Ecto neural progenitor cell (in vitro differentiated cells): ENCODE measurements around the gene APC2.
A peak's percentile ranks its signal among the peaks of the same experiment; 100 is the strongest.

Experiments used
- DNase-seq: peaks from one replicate; pipeline ENCODE4 v3.0.0-alpha.2; 2018; ENCODE audit warnings: low spot score

The APC2 gene

GRCh38 chr19:1481893-1482360 is 32.0 kb downstream of the APC2 start:
- no peak for DNase-seq

DNA sequence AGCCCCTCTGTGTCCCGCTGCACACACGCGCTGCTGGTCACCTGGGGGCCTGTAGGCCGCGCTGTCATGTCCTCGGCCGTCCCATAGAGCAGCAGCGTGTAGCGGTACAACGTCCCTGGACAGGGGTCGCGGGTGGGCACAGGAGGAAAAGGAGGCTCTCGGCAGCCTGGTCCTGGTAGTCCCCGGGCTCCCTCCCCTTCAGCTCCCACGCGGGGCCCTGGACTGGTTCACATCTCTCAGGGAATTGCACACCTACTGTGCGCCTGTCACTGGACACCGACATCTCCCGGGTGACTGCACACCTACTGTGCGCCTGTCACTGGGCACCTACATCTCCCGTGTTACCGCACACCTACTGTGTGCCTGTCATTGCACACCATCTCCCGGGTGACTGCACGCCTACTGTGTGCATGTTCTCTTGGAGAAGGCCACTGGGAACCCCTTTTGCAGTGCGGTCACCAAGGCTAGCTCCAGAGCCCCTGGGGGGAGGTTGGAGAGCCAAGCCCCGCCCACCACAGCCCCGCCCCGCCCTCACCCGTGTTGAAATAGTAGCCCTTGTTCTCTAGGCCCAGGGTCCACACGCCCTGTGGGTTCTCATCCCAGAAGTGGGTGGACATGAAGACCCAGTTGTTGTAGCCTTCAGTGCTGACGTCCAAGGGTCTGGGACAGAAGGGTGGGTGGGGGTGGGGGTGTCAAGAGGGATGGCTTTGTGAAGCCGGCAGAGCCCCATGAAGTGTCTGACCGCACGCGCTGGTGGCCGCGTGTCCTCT is 32.6 kb downstream of the APC2 start:
- DNase-seq, result no peak

- no peak for DNase-seq
Observed at GRCh38 chr19:1483131-1483978, 33.4 kb downstream of the APC2 start.

DNA sequence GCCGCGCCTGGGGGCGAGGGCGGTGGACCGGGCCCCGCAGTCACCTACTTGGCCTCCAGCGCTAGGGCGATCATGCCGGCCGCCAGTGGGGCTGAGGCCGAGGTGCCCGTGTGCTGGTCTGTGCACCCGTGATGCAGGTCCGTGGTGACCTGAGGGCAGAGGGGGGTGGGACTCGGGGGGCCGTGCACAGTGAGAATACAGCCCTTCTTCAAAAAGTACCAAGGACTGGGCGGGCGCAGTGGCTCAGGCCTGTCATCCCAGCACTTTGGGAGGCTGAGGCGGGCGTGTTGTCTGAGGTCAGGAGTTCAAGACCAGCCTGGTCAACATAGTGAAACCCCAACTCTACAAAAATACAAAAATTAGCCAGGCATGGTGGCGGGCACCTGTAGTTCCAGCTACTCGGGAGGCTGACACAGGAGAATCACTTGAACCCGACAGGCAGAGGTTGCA is 34.1 kb downstream of the APC2 start:
- no peak for DNase-seq

- no peak for DNase-seq
Observed at GRCh38 chr19:1486720-1487575, 37.0 kb downstream of the APC2 start.

DNA sequence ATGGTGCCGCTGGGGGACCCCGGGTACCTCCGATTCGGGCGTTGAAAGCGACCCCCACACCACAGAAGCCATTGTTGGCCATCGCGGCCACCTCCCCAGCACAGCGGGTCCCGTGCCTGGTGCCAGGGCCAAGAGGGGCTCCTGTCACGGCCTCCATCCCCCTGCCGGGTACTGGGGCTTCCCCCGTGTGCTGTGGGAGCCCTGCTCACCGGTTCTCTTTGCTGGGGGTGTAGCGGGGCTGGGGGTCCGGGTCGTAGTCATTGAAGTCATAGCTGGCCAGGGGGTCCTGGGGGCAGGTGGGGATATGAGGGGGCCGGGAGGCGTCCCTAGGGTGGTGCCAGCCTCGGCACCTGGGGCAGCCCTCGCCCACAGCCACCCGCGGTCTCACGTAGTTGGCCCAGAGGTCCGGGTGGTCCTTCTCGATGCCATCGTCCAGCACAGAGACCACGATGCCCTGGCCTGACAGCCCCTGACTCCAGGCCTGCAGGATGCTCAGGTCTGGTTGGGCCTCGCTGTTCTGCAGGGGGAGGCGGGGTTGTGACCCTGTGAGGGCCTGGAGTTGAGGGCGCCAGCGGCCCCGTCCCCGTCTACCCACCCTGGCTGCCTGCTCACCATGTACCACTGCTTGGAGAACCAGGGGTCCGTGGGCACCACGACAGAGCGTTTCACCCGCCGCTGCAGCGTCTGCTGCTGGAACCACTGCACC is 37.8 kb downstream of the APC2 start:
- DNase-seq, result no peak

GRCh38 chr19:1488282-1488601 is 38.3 kb downstream of the APC2 start:
- DNase-seq, result no peak

- no peak for DNase-seq
Observed at GRCh38 chr19:1489463-1490310, 39.8 kb downstream of the APC2 start.

DNA sequence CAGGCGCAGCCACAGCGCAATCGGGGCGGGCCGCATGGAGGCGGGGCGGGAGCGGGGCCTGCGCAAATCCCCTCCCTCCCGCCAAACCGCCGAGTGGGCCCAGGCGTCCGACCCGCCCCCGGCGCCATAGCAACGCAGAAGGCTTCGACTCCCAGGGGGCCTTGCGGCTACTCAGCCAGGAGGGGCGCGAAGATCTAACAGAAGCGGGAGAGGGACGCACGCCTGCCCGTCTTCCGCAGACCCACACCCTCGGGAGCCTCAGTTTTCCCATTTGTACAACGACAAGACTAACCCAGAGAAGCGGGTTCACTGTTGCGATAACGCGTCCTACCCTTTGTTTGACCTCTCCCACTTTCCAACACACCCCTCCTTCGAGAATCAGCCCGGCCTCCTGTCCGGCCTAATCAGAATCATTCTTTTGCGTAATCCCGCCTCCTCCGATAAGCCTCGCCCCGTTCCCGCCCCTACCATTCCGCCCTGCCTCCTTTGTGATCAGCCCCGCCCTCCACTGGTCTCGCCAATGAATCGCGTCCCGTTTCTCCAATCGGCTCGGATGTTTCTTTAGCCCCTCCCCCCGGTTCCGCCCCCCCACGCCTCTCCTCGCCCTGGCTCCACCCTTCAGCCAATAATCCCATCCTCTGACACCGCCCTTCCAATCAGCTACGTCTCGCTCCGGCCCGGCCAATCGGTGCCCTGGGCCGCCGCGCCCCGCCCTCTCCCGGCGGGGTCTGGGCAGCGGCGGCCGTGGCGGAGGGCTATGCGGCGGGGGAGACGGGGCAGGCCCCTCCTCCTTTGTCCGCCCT is 40.6 kb downstream of the APC2 start, which contains the start of gene PCSK4:
Gene PCSK4, minus strand, starts transcription at position 40 of the 803 bp plus-strand sequence. Its CDS starts 4 bp downstream, at position 36.
- DNase-seq, result peak; percentile 100

DNA sequence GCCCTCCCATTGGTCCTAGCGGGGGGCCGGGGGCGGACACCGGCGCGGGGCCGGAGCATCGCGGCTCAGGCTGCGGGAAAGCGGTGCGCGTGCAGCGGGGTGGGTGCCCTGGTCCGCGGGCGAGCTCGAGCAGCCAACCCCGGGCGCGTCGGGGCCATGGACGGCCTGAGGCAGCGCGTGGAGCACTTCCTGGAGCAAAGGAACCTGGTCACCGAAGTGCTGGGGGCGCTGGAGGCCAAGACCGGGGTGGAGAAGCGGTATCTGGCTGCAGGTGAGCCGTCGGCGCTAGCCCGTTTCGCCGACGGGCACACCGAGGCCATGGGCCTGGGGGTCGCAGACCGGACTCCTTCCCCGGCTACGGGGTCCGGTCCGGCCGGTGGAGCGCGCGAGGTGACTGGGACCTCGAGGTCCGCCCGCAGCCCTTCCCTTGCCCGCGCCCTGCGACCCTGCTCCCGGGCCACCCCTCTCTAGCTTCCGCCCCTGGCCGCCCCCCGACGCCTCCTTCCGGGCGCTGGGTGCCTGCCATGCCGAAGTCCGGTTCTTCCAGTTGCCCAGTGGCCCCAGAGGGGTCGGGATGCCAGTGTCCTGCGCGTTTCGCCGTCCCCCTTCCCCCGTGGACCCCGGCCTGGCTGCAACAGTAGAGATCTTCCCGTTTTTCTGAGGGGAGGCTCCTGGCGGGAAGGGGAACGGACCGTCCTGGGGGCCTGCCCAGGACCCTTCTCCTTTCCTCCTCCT is 41.4 kb downstream of the APC2 start, which contains the start of gene REEP6:
Gene REEP6, plus strand, starts transcription at position 68 of the 735 bp plus-strand sequence. Its CDS starts 89 bp downstream, at position 157.
- DNase-seq, result no peak

- DNase-seq, result no peak
Observed at GRCh38 chr19:1491849-1492170, 41.9 kb downstream of the APC2 start.

- no peak for DNase-seq
Observed at GRCh38 chr19:1492474-1493006, 42.6 kb downstream of the APC2 start.

DNA sequence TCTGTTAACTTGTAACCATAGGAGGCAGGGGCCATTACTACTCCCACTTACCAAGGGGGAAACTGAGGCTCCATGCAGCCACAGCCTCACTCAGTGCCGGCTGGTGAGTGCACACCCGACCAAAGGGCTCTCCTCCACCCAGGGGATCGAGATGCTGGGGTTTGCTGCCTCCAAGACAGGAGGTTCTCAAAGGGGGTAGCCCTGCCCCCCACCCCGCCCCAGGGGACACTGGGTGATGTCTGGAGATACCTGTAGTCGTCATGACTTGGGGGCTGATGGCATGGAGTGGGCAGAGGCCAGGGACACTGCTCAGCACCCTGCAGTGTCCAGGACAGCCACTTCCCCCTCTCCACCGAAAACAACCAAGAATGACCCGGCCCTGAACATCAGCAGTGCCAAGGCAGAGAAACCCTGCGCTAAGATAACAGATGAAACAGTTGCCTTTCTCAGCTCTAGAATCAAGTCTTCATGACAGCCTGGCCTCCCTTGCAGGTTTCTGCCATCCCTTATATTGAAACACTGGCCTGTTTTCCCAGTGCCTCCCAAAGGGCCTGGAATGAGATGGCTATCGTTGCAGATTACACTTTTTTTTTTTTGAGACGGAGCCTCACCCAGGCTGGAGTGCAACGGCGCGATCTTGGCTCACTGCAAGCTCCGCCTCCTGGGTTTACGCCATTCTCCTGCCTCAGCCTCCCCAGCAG is 44.3 kb downstream of the APC2 start:
- DNase-seq, result no peak

DNA sequence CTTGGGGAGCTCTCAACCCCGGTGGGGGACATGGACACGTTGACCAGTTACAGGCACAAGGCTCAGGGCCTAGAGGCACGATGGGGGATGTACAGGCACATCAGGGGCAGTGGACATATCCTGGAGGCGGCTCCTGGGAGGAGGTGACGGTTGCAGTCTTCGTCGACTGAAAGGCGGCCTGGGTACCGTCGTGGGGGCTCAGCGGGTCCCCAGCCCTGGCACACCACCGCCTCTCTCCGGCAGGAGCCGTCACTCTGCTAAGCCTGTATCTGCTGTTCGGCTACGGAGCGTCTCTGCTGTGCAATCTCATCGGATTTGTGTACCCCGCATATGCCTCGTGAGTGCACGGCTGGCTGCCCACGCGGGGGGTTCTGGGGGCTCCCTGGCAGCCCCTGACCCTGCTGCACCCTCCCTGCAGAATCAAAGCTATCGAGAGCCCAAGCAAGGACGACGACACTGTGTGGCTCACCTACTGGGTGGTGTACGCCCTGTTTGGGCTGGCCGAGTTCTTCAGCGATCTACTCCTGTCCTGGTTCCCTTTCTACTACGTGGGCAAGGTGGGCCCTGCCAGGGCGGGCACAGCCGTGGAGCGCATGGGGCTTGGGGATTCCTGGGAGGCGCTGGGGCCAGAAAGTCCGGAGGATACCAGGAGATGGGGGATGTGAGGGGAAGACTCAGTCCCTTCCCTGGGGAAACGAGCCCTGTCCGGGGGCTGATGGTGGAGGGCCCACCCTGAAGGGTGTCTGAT is 45.3 kb downstream of the APC2 start:
- no peak for DNase-seq

- DNase-seq, result no peak
Observed at GRCh38 chr19:1495799-1496713, 46.1 kb downstream of the APC2 start.
